Loucy (cell line): ENCODE data around the gene LYZ.
A peak's percentile ranks its signal among the peaks of the same experiment; 100 is the strongest.

Experiments
- H2AFZ ChIP-seq: fragments of 200-600 bp; sonication (generic); 2 replicates; pipeline ENCODE4 v1.6.0; 2016; ENCODE audit warnings: antibody characterized with exemption, mild to moderate bottlenecking, low read length, moderate library complexity
- H3F3A ChIP-seq: fragments of 200-600 bp; 2 replicates; pipeline ENCODE4 v1.6.0; 2016; ENCODE audit warnings: antibody characterized with exemption, low read depth, mild to moderate bottlenecking
- H3K27me3 ChIP-seq: fragments of 200-600 bp; sonication (generic); 2 replicates; pipeline ENCODE4 v1.6.1; 2014; ENCODE audit warnings: low read length, mild to moderate bottlenecking; ENCODE audit not compliant: insufficient read depth, poor library complexity, severe bottlenecking
- H3K36me3 ChIP-seq: fragments of 200-600 bp; sonication (generic); 2 replicates; pipeline ENCODE4 v1.6.1; 2016; ENCODE audit warnings: low read length; ENCODE audit not compliant: insufficient read depth
- H3K4me1 ChIP-seq: fragments of 200-600 bp; sonication (generic); 2 replicates; pipeline ENCODE4 v1.5.1; 2014; ENCODE audit warnings: low read length, mild to moderate bottlenecking; ENCODE audit not compliant: insufficient read depth, poor library complexity, severe bottlenecking
- H3K4me2 ChIP-seq: fragments of 200-600 bp; sonication (generic); 2 replicates; pipeline ENCODE4 v1.6.0; 2014; ENCODE audit warnings: antibody characterized with exemption, low read length, low read depth, mild to moderate bottlenecking; ENCODE audit not compliant: poor library complexity, severe bottlenecking
- H3K4me3 ChIP-seq: fragments of 200-600 bp; sonication (generic); 2 replicates; pipeline ENCODE4 v1.5.1; 2014; ENCODE audit warnings: low read length, mild to moderate bottlenecking, mixed read lengths; ENCODE audit not compliant: poor library complexity, severe bottlenecking
- H3K79me2 ChIP-seq: fragments of 200-600 bp; sonication (generic); 2 replicates; pipeline ENCODE4 v1.6.1; 2014; ENCODE audit warnings: low read length; ENCODE audit not compliant: insufficient read depth
- H3K9ac ChIP-seq: fragments of 200-600 bp; sonication (generic); 2 replicates; pipeline ENCODE4 v1.6.0; 2014; ENCODE audit warnings: mild to moderate bottlenecking, low read depth, low read length, moderate library complexity; ENCODE audit not compliant: poor library complexity, severe bottlenecking
- H3K9me2 ChIP-seq: fragments of 200-600 bp; sonication (generic); replicated peaks from 2 replicates; pipeline ENCODE4 v1.6.1; 2016; ENCODE audit warnings: low read depth, low read length, mixed read lengths
- H3K9me3 ChIP-seq: fragments of 200-600 bp; sonication (generic); 2 replicates; pipeline ENCODE4 v1.6.1; 2014; ENCODE audit warnings: mild to moderate bottlenecking, antibody characterized with exemption, low read length, low read depth; ENCODE audit not compliant: insufficient read depth
- H4K20me1 ChIP-seq: fragments of 200-600 bp; sonication (generic); 2 replicates; pipeline ENCODE4 v1.6.0; 2014; ENCODE audit warnings: antibody characterized with exemption, low read length, mild to moderate bottlenecking; ENCODE audit not compliant: insufficient read depth, poor library complexity, severe bottlenecking
- CTCF ChIP-seq: fragments of 200-600 bp; sonication (generic); conservative IDR thresholded peaks from 2 replicates; pipeline ENCODE4 v1.5.1; 2014; ENCODE audit warnings: mild to moderate bottlenecking, antibody characterized with exemption, low read length
- EZH2phosphoT487 ChIP-seq: fragments of 200-600 bp; IDR thresholded peaks from 2 replicates; pipeline ENCODE4 v1.6.1; 2018; ENCODE audit warnings: antibody characterized with exemption, mild to moderate bottlenecking, moderate library complexity, borderline replicate concordance

LYZ gene

GRCh38 chr12:69331519-69331908, 16.7 kb upstream of the LYZ start:
- Histone ChIP-seq H3K27me3 (no peaks in the 10 kb centered on the region), H2AFZ (peak overlapping the region; percentile 94), H3F3A (no peaks in the 10 kb centered on the region), H3K9ac (peak overlapping the region; percentile 53), H3K9me3 (no peaks in the 10 kb centered on the region), H3K79me2 (no peaks in the 10 kb centered on the region), H3K36me3 (no peaks in the 10 kb centered on the region), H4K20me1 (no peaks in the 10 kb centered on the region), H3K9me2 (no peaks in the 10 kb centered on the region), H3K4me3 (peak overlapping the region; percentile 67), H3K4me1 (peaks cover 10% of the 10 kb centered on the region), H3K4me2 (peak overlapping the region; percentile 72)
- TF ChIP-seq EZH2phosphoT487 = no peak

GRCh38 chr12:69331909-69332684, 16.1 kb upstream of the LYZ start:
- H4K20me1 ChIP-seq = no peaks in the 10 kb centered on the region
- no peak overlapping the region for H3K4me2 ChIP-seq
- H3K9me2 ChIP-seq = no peaks in the 10 kb centered on the region
- H3K79me2 ChIP-seq = no peaks in the 10 kb centered on the region
- no peaks in the 10 kb centered on the region for H3K27me3 ChIP-seq
- H3K4me3 ChIP-seq = no peak overlapping the region
- H3F3A ChIP-seq = no peaks in the 10 kb centered on the region
- H2AFZ ChIP-seq = peak overlapping the region; percentile 94; the same call in 1 of the 2 replicates
- H3K9ac ChIP-seq = no peak overlapping the region
- peaks cover 10% of the 10 kb centered on the region for H3K4me1 ChIP-seq
- no peak for TF ChIP-seq EZH2phosphoT487
- TF ChIP-seq CTCF = no peak
- no peaks in the 10 kb centered on the region for H3K9me3 ChIP-seq
- H3K36me3 ChIP-seq = no peaks in the 10 kb centered on the region

- TF ChIP-seq EZH2phosphoT487 = no peak
- Histone ChIP-seq H3K79me2 (no peaks in the 10 kb centered on the region), H3K9ac (no peak overlapping the region), H3K27me3 (no peaks in the 10 kb centered on the region), H3K4me2 (no peak overlapping the region), H3K36me3 (no peaks in the 10 kb centered on the region), H2AFZ (no peak overlapping the region), H3K4me3 (no peak overlapping the region), H3F3A (no peaks in the 10 kb centered on the region), H3K9me3 (no peaks in the 10 kb centered on the region), H4K20me1 (no peaks in the 10 kb centered on the region), H3K9me2 (no peaks in the 10 kb centered on the region), H3K4me1 (peaks cover 10% of the 10 kb centered on the region)
These were observed 15.3 kb upstream of the LYZ start for GRCh38 chr12:69332815-69333358.

- no peaks in the 10 kb centered on the region for H4K20me1 ChIP-seq
- H3F3A ChIP-seq = no peaks in the 10 kb centered on the region
- H3K4me1 ChIP-seq = peaks cover 10% of the 10 kb centered on the region
- no peak overlapping the region for H3K4me2 ChIP-seq
- H3K9me2 ChIP-seq = no peaks in the 10 kb centered on the region
- no peak overlapping the region for H3K9ac ChIP-seq
- H3K79me2 ChIP-seq = no peaks in the 10 kb centered on the region
- no peak overlapping the region for H2AFZ ChIP-seq
- H3K4me3 ChIP-seq = no peak overlapping the region
- H3K27me3 ChIP-seq = no peaks in the 10 kb centered on the region
- no peaks in the 10 kb centered on the region for H3K36me3 ChIP-seq
- H3K9me3 ChIP-seq = no peaks in the 10 kb centered on the region
- no peak for TF ChIP-seq EZH2phosphoT487
- TF ChIP-seq CTCF = no peak
These were observed 14.0 kb upstream of the LYZ start for GRCh38 chr12:69334158-69334557.
